NCI-H446 (cell line): ENCODE results near the gene PDIA5.

Experiments used
- DNase-seq, 2 experiments: peaks; one replicate each; lab custom pipeline; 2025; lab: John Stamatoyannopoulos, UW

Gene PDIA5

GRCh38 chr3:123042413-123042812, 24.4 kb upstream of the PDIA5 start:
- DNase-seq: peak in 1 of 2 experiments; percentile 60

DNA sequence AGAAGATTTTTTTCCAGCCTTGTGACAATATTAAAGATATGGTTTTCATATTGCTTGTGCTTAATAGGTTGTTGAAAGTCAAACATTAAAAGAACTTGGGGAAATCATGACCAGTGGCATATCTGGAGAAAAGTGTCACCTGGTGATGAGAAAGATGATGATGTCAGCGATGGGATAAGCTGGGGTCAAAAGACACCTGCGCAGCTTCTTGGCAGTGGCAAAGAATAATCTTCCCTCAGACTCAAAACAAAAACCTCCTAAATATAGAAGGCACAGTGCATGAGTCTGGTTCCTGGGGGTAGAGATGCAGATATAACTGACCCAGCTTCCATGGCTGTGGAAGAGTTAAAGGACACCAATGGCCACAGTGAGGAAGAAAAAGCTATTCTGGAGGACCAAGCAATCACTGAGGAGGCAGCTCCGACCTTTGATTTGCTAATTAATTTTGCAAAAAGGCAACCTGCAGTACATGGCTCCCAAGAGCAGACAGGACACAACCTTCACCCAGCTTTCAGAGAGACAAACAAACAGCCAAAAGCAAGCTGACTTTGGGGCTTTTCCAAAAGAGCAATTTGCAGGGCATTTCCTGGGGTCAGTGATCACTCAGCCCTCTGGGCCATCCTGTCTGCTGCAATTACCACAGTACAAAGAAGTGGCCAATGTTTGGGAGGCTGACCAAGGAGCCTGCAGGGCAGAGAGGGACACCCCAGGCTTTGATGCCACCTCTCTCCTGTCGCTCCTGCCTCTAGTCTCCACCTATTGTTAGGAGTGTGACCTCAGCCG, 21.7 kb upstream of the PDIA5 start:
- no peak for DNase-seq

GRCh38 chr3:123046262-123047061, 20.4 kb upstream of the PDIA5 start:
- DNase-seq: peak in 1 of 2 experiments; percentile 21

GRCh38 chr3:123047062-123047319, 19.8 kb upstream of the PDIA5 start:
- DNase-seq: no peak

GRCh38 chr3:123048480-123049237, 18.2 kb upstream of the PDIA5 start:
- no peak for DNase-seq

DNA sequence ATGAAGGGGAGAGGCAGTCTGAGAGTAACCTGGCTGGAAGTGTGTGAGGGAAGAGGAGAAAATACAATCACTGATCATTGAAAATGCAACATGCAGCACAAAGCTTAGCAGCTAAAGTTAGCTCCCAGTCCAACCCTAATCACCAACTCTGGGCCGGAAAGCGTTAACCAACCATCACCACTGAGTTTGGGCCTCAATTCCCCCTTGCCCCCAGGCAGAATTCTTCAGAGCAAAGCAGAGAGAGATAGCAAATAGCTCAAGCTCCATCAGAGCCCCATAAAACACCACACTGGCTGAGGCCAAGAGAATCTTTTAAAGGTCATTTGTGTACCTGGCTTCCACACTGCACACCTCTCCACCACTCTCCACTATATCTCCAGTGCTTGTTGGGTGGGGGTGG, 16.2 kb upstream of the PDIA5 start:
- no peak for DNase-seq

DNA sequence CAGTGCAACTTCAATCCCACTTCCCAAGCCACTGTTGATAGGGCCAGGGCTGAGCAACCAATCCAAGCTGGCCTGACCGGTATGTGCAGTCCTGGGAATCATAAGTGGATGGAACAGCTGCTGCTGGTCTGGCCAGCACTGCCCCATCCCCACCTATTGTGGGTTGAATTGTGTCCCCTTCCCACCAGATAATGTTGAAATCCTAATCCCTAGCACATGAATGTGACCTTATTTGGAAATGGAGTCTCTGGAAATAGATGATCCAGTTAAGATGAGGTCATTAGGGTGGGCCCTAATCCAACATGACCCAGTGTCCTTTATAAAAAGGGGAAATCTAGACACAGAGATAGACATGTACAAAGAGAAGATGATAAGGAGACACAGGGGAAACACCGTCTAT, 13.7 kb upstream of the PDIA5 start:
- DNase-seq: no peak

DNA sequence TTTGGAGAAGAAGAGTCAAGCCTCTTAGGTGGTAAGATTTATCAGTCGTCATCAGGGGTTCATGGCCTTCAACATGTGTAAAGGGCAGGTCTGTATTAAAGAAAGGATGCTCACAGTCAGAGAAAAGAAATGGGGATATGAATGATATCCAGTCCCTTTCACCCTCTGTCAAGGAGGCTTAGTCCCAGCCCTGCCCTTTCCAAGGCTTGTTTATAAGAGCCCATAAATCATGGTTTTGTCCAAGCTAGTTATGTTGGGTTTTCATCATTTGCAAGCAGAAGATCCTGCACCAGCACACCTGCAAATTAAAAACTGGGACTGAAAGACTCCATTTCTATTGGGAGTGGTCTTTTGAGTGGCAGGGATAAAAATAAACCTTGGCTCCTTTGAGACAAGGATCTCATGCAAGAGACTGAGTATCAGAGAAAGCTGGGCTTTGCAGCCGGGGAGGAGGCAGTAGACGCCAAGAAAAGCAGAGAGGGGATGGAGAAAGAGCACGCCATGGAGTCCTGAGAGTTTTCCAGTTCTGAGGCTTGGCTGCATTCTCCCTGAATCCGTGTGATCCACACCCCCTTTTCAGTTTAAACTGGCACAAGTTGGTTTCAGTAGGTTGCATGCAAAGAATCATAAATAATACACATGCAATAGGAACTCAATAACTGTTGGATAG, 12.6 kb upstream of the PDIA5 start:
- DNase-seq: no peak

DNA sequence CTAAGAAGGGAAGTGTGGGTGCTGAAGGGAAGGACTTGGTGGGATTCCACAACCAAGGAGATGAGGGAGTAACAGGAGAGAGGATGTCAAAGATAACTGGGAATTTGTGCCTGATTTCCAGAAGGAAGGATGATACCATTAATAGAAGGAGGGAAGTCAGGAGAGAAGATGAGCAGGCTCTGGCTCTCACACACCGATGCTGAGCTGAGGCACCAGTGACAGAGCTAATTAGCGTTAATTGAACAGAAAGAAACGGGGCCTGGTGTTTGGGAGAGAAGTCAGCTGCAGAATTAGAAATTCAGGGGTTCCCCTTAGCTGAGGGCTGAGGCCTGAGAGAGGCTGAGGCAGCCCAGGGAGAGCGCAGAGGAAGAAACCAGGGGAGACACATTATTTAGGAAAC, 11.9 kb upstream of the PDIA5 start:
- DNase-seq: no peak

GRCh38 chr3:123055352-123055751, 11.5 kb upstream of the PDIA5 start:
- no peak for DNase-seq

DNA sequence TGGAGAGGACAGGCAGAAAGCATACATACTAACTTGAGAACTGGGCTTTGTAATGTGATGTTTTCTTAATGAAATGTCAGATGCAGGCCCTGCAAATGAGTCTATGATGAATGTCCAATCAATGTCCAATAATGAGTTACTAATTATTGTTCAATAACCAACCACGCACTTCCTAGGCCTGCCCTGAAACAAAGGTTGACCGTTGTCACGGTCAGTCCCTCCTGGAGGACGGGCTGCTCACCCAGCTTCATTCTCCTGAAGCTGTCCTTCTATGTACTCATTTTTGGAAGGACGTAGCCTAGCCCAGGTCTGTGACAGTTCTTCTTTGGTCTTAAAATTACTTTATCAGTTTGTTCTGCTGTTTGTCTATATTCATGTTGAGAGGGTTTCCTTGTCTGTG, 8.3 kb upstream of the PDIA5 start:
- DNase-seq: no peak

DNA sequence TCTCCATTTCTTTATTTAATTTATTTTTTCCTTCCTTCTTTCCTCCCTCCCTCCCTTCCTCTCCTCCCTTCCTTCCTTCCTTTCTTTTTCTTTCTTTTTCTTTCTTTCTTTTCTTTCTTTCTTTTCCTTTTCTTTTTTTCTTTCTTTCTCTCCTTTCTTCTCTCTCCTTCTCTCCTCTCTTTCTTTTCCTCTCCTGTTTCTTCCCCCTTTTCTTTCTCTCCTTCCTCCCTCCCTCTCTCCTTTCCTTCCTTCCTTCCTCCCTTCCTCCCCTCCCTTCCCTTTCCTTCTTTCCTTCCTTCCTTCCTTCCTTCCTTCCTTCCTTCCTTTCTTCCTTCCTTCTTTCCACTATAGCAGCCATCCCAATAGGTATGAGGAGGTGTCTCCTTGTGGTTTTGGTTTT, 6.8 kb upstream of the PDIA5 start:
- no peak for DNase-seq

DNA sequence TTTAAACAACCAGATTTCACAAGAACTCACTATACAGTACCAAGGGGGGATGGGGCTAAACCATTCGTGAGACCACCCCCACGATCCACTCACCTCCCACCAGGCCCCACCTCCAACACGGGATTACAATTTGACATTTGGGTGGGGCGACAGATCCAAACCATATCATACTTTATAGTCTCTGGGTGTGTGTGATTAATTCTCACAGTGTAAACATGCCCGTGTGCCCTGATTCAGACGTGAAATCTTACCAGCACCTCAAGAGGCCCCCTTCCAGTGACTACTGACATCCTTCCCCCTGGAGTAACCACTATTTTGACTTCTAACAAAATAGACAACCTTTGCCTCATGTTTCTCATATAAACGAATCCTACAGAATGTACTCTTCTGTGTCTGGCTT, 5.0 kb upstream of the PDIA5 start:
- no peak for DNase-seq

DNA sequence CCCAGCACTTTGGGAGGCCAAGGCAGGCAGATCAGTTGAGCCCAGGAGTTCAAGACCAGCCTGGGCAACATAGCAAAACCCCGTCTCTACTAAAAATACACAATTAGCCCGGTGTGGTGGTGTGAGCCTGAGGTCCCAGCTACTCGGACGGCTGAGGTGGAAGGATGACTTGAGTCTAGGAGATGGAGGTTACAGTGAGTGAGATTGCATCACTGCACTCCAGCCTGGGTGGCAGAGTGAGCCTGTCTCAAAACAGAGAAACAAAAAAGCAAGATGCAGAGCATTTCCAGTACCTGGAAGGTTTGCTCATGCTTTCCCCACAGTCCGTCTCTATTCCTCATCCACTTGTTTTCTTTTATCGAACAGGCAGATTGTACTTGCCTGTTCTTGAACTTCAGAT, 3.8 kb upstream of the PDIA5 start:
- DNase-seq: no peak

DNA sequence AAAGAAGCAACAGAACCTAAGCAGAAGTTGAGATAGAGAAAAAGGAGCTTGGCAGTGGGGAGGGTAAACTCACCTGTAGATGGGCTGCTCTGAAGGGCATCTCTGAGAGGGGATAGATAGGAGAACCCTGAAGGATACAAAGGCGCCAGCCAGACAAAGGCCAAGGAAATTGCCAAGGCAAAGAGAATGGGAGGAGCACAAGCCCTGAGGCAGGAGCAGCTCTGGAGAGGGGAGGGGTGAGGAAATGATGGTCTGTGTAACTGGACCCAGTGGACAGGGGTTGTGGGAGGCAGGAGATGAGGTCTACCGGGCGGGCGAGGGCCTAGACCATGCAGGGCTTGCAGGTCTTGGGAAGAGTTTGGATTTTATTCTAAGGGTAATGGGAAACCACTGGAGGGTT, 2.3 kb upstream of the PDIA5 start:
- DNase-seq: no peak

GRCh38 chr3:123064914-123065313, 1.9 kb upstream of the PDIA5 start:
- no peak for DNase-seq

DNA sequence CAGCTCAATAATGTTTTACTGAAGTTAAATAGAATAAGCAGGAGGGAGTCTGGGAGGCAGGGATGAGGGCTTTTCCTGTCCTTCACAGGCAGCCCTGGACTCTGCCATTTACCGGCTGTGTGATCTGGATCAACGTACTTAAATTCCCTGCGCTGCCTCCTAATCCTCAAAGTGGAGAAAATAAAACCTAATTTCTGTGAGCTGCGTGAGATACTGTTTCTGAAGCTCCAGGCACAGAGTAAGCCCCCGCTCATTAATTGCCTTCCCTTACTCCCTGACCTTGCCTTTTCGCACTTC, 278 bp upstream of the PDIA5 start:
- no peak for DNase-seq

DNA sequence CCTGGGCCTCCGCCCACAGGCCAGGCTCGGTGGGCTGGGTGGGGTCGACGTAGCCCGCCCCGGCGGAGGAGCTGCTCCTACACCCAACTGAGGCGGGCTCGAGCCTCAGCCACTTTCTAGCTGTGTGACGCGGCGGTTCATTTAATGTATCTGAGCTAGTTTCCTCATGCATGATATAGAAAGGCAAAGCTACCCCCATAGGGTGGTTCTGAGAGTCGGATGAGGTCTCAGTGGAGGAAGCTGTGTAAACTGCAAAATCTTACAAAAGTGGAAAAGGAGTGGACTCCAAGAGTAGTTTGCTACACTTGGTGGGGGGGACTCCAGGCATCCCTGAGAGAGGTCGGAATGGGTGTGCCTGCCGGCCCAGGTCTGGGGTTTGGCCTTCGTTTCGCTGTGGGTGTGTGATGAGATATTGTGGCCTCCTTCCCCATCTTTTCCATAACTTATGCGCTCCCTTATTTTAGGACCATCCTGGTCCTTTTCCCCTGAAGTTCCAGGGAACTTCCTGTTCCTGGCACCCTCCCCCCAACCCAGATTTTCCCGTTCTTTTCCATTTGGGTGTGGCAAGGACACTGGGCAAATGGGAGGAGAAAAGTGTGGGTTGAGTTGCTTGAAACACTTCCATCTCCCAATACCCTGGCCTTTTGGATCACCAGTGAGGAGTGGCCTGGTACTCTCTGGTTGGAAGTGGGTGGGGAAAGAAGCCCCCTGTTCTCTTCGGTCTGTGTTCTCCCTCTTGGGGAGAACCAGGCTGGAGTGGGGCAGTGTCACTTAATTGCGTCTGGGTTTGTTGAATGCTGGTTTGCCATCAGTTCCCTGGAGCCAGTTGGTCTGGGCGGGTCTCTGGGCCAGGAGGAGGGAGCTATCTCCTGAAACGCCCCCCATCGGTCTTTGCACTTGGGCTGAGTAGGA, 1.1 kb downstream of the PDIA5 start:
- peak in 1 of 2 experiments; percentile 62 for DNase-seq

GRCh38 chr3:123068601-123069381, 2.0 kb downstream of the PDIA5 start:
- DNase-seq: peak in 1 of 2 experiments; percentile 25

GRCh38 chr3:123070510-123070909, 3.7 kb downstream of the PDIA5 start:
- DNase-seq: no peak

DNA sequence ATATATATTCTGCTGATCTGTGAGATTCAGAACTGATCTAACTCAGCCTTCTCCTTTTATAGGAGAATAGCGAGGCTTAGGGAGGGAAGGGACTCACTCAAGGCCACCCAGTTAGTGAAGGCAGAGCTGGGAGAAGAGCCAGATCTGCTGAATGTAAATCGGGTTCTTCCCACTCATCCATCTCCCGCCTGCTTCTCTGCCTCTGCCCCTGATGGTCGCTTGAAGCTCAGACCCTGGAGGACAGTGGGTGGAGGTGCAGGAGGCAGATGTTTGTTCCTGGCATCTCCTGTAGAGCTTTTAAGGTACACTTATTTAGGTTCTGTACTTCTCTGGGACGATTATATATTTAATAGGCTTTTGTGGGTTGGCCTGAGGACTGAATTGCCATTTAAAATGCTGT, 4.3 kb downstream of the PDIA5 start:
- DNase-seq: peak in 1 of 2 experiments; percentile 28
